ENCODE data around the gene JPH2.

Gene JPH2

DNA sequence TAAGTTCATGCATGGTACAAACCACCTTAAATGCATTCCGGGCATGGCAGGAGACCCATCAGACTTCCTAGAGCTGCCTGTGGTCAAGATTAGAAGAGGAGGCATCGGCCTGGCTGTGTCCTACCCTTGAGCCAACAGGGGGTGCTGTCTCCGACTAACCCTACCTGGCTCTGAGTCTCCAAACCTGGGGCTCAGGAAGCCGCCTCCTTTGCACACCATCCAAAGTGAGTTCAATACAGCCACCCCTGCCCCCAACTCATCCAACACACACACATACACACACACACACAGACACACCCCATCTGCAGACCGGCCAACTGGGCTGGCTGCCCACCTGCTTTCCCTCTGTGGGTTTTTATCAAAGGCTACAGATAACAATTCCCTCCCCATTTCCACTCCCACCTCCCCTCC is 77.0 kb downstream of the JPH2 start:
- no peaks in the 10 kb centered on the region for H4K20me1 ChIP-seq
- no peak overlapping the region for H3K9ac ChIP-seq
- TF ChIP-seq Cebpa-rat (IDR thresholded peaks at IDR 0.05): no peak
- no peak overlapping the region for H3K4me3 ChIP-seq
- H3K9me3 ChIP-seq: peaks cover 20% of the 10 kb centered on the region
- H3K36me3 ChIP-seq: no peaks in the 10 kb centered on the region
- H3K27me3 ChIP-seq: no peaks in the 10 kb centered on the region
- no peak overlapping the region for H3K4me2 ChIP-seq
- no peak overlapping the region for H3K27ac ChIP-seq
- H3K4me1 ChIP-seq: peaks cover 20% of the 10 kb centered on the region

DNA sequence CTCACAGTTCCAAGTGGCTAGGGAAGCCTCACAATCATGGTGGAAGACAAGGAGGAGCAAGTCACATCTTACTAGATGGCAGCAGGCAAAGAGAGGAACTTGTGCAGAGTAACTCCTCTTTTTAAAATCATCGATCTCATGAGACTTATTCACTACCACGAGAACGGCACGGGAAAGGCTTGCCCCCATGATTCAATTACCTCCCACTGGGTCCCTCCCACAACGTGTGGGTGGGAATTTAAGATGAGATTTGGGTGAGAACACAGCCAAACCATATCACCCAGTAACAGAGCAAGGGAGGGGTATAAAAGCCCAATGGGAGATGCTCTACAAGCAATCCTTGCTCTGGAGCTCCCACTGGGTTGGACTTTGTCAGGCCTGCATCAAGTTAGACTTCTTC is 80.4 kb downstream of the JPH2 start:
- no peaks in the 10 kb centered on the region for H3K36me3 ChIP-seq
- no peak overlapping the region for H3K27ac ChIP-seq
- peaks cover 38% of the 10 kb centered on the region for H3K9me3 ChIP-seq
- H3K4me1 ChIP-seq: peaks cover 1% of the 10 kb centered on the region
- H3K9ac ChIP-seq: no peak overlapping the region
- no peak for TF ChIP-seq Cebpa-rat (IDR thresholded peaks at IDR 0.05)
- no peak overlapping the region for H3K4me2 ChIP-seq
- peaks cover 8% of the 10 kb centered on the region; the same call in 1 of the 2 replicates for H3K27me3 ChIP-seq
- no peak overlapping the region for H3K4me3 ChIP-seq
- no peaks in the 10 kb centered on the region for H4K20me1 ChIP-seq

DNA sequence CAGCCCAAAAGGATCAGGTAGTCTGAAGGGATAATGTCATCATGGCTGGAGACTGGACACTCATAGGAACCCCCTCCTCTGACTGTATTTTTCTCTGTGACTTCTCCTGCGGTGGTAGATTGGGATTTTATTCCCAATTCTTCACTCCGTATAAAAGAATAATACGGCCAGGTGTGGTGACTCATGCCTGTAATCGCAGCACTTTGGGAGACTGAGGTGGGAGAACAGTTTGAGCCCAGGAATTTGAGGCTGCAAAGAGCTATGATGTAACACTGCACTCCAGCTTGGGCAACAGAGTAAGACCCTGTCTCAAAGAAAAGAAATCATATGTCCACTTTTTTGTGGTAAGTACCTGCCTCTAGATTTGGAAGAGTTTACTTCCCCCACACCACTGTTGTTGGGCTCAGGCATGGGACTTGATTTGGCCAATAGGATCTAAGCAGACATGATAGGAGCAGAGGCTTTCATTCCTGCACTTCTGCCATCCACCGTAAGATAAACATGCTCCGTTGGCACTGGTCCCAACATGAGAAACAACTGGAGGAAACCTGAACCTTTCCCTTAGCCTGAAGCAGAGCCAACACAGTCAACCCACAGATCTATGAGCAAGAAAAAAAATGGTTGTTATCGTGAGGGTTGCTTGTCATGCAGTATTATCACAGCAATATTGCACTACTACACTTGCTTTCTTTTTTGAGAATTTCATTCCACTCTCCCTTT is 82.0 kb downstream of the JPH2 start:
- Histone ChIP-seq H3K4me3 (no peak overlapping the region), H3K36me3 (no peaks in the 10 kb centered on the region), H3K27ac (no peak overlapping the region), H4K20me1 (no peaks in the 10 kb centered on the region), H3K9ac (no peak overlapping the region), H3K27me3 (peaks cover 8% of the 10 kb centered on the region; the same call in 1 of the 2 replicates), H3K9me3 (peaks cover 40% of the 10 kb centered on the region), H3K4me1 (no peaks in the 10 kb centered on the region), H3K4me2 (no peak overlapping the region)
- no peak for TF ChIP-seq Cebpa-rat (IDR thresholded peaks at IDR 0.05)

DNA sequence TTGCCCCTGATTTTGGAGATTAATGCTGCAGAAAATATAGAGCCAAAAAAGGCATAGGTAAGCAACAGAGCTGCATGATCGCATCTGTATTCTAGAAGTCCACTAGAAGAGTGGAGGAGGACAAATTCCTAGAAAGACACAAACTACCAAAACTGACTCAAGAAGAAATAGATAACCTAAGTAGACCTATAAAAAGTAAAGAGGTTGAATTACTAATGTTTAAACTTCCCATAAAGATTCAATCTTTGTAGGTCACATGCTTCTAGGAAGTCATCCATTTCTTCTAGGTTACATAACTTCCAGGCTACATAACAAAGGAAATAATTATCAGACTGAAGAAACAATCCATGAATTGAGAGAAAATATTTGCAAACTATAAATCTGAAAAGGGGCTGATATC is 84.4 kb downstream of the JPH2 start:
- peaks cover 8% of the 10 kb centered on the region; the same call in 1 of the 2 replicates for H3K27me3 ChIP-seq
- no peaks in the 10 kb centered on the region for H3K36me3 ChIP-seq
- no peak for TF ChIP-seq Cebpa-rat (IDR thresholded peaks at IDR 0.05)
- H4K20me1 ChIP-seq: no peaks in the 10 kb centered on the region
- peaks cover 25% of the 10 kb centered on the region for H3K9me3 ChIP-seq
- no peak overlapping the region for H3K4me3 ChIP-seq
- no peaks in the 10 kb centered on the region for H3K4me1 ChIP-seq
- no peak overlapping the region for H3K9ac ChIP-seq
- H3K27ac ChIP-seq: no peak overlapping the region
- H3K4me2 ChIP-seq: no peak overlapping the region

DNA sequence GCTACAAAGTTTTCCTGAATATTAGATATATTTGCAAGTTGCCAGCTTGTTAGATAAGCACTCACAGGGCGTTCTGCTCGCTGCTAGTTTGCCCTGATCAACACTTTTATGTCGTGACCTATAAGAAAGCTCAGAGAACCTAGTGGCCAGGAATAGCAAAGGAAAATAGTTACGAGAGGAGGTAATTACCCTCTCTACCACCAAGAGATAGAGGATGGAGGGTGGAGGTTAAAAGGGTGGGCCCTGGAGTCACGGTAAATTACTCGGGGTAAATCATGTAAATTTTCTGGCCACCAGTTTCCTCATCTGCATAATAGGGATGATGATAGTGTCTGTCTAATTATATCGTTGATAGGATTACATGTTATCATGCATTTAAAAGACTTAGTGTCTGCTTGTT is 87.2 kb downstream of the JPH2 start:
- Histone ChIP-seq H4K20me1 (no peaks in the 10 kb centered on the region), H3K4me3 (no peak overlapping the region), H3K27ac (no peak overlapping the region), H3K4me2 (no peak overlapping the region), H3K9ac (no peak overlapping the region), H3K9me3 (peaks cover 20% of the 10 kb centered on the region), H3K27me3 (peaks cover 8% of the 10 kb centered on the region; the same call in 1 of the 2 replicates), H3K4me1 (no peaks in the 10 kb centered on the region), H3K36me3 (no peaks in the 10 kb centered on the region)
- no peak for TF ChIP-seq Cebpa-rat (IDR thresholded peaks at IDR 0.05)

DNA sequence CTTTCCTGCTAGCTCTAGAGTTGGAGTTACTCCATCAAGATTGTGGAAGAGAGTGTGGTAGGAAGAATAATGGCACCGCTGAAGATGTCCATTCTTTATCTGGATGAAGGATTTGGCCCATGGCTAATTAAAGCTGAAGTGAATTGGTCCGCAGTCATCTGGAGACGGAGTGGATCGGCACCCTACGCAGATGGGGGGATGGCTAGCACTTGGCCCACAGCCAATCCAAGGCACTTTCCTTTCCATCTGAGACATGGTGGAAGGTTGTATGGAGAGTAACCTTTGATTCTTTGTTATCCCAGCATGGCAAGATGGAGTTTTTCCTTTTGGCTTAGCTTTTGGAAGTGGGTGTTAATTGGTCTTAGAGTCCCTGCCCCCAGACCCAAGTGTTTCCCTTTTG is 88.3 kb downstream of the JPH2 start:
- H3K36me3 ChIP-seq: no peaks in the 10 kb centered on the region
- H3K27me3 ChIP-seq: peaks cover 1% of the 10 kb centered on the region; the same call in 1 of the 2 replicates
- H4K20me1 ChIP-seq: no peaks in the 10 kb centered on the region
- no peak overlapping the region for H3K4me3 ChIP-seq
- H3K4me1 ChIP-seq: no peaks in the 10 kb centered on the region
- no peak overlapping the region for H3K27ac ChIP-seq
- no peak overlapping the region for H3K9ac ChIP-seq
- peaks cover 20% of the 10 kb centered on the region for H3K9me3 ChIP-seq
- TF ChIP-seq Cebpa-rat (IDR thresholded peaks at IDR 0.05): no peak
- H3K4me2 ChIP-seq: no peak overlapping the region

DNA sequence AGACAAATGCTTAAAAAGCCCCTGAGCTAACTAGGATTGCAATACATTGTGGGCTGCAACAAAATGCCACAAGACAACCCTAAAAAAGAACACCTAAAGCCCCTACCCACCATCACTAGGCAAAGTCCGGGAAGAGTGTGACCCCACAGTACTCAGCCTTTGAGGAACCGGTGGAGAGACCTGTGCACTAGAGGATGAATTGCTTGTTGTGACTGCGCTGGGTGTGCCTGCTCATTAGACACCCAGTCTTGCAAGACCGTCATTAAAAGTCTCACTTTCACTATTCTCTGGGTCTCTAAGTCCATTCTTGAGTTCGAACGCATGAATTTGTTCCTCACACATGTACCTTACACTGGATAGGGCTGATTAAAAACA is 88.7 kb downstream of the JPH2 start:
- Histone ChIP-seq H3K27me3 (no peaks in the 10 kb centered on the region), H3K4me3 (no peak overlapping the region), H3K4me2 (no peak overlapping the region), H3K9ac (no peak overlapping the region), H3K27ac (no peak overlapping the region), H3K4me1 (no peaks in the 10 kb centered on the region), H4K20me1 (no peaks in the 10 kb centered on the region), H3K36me3 (no peaks in the 10 kb centered on the region), H3K9me3 (peaks cover 18% of the 10 kb centered on the region)
- TF ChIP-seq Cebpa-rat (IDR thresholded peaks at IDR 0.05): no peak

GRCh38 chr20:44097521-44098255 is 89.3 kb downstream of the JPH2 start:
- Histone ChIP-seq H3K4me3 (no peak overlapping the region), H3K36me3 (no peaks in the 10 kb centered on the region), H3K27ac (no peak overlapping the region), H3K27me3 (no peaks in the 10 kb centered on the region), H3K4me1 (no peaks in the 10 kb centered on the region), H3K4me2 (no peak overlapping the region), H3K9ac (no peak overlapping the region), H3K9me3 (peaks cover 13% of the 10 kb centered on the region), H4K20me1 (no peaks in the 10 kb centered on the region)
- TF ChIP-seq Cebpa-rat (IDR thresholded peaks at IDR 0.05): no peak

DNA sequence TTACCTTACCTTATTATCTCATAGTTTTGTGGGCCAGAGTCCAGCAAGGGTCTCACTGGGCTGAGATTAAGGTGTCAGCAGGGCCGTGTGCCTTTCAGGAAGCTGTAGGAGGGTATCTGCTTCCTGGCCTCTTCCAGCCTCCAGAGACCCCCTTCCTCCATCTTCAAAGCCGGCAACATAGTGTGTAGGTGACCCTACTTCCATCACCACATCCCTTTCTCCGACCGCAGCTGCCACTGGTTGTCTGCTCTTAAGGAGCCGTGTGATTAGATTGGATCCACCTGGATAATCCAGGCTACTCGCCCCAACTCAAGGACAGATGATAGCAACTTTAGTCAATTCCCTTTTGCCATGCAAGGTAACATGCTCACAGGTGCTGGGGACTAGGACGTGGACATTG is 91.2 kb downstream of the JPH2 start:
- Histone ChIP-seq H3K4me3 (no peak overlapping the region), H3K9me3 (no peaks in the 10 kb centered on the region), H3K4me1 (peaks cover 5% of the 10 kb centered on the region), H3K27ac (no peak overlapping the region), H3K36me3 (no peaks in the 10 kb centered on the region), H3K27me3 (no peaks in the 10 kb centered on the region), H4K20me1 (no peaks in the 10 kb centered on the region), H3K4me2 (no peak overlapping the region), H3K9ac (no peak overlapping the region)
- no peak for TF ChIP-seq Cebpa-rat (IDR thresholded peaks at IDR 0.05)

GRCh38 chr20:44093249-44093582 is 93.8 kb downstream of the JPH2 start:
- no peak overlapping the region for H3K4me3 ChIP-seq
- no peaks in the 10 kb centered on the region for H3K36me3 ChIP-seq
- TF ChIP-seq Cebpa-rat (IDR thresholded peaks at IDR 0.05): no peak
- H3K4me1 ChIP-seq: peaks cover 16% of the 10 kb centered on the region
- H3K27ac ChIP-seq: no peak overlapping the region
- H3K4me2 ChIP-seq: no peak overlapping the region
- no peak overlapping the region for H3K9ac ChIP-seq
- no peaks in the 10 kb centered on the region for H3K27me3 ChIP-seq
- no peaks in the 10 kb centered on the region for H4K20me1 ChIP-seq
- no peaks in the 10 kb centered on the region for H3K9me3 ChIP-seq

All from BLaER1 (cell line).